ENCODE data around the gene STAT5B.
A peak's percentile ranks its signal among the peaks of the same experiment; 100 is the strongest.

Gene STAT5B

DNA sequence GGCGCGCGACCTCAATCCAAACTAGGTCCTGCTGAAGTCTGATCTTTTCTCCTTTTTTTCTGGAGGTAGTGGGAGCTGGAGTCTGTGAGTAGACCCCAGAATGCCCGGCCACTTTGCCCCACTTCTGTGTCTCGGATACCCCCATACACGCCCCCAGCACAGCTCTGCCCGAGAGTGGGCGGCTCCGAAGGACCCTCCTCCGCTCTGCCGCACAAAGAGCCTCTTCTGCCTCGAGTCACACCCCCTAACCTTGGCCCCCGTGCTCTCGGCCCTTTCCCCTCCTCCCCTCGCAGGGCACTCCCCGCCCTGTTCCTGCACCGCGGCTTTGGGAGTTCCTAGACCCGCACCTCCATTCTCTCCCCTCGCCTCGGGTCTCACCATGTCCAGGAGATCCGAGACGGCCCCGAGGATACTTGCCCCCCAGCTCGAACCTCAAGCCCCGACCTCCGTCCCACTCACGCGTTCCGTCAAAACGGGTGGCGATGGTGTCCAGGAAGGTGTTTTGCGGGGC is 95.7 kb downstream of the STAT5B start:
- peak overlapping the region; percentile 11; the same call in 1 of the 2 replicates for H3K4me3 ChIP-seq (replicated peaks; ENCODE audit: low read depth, low read length)
- DNase-seq (ENCODE audit: extremely low read depth, low read depth) = no peak
- TF ChIP-seq, protein P1, sequence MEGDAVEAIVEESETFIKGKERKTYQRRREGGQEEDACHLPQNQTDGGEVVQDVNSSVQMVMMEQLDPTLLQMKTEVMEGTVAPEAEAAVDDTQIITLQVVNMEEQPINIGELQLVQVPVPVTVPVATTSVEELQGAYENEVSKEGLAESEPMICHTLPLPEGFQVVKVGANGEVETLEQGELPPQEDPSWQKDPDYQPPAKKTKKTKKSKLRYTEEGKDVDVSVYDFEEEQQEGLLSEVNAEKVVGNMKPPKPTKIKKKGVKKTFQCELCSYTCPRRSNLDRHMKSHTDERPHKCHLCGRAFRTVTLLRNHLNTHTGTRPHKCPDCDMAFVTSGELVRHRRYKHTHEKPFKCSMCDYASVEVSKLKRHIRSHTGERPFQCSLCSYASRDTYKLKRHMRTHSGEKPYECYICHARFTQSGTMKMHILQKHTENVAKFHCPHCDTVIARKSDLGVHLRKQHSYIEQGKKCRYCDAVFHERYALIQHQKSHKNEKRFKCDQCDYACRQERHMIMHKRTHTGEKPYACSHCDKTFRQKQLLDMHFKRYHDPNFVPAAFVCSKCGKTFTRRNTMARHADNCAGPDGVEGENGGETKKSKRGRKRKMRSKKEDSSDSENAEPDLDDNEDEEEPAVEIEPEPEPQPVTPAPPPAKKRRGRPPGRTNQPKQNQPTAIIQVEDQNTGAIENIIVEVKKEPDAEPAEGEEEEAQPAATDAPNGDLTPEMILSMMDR (IDR thresholded peaks at IDR 0.05; ENCODE audit: low read depth, low read length, missing control alignments) = no peak

DNA sequence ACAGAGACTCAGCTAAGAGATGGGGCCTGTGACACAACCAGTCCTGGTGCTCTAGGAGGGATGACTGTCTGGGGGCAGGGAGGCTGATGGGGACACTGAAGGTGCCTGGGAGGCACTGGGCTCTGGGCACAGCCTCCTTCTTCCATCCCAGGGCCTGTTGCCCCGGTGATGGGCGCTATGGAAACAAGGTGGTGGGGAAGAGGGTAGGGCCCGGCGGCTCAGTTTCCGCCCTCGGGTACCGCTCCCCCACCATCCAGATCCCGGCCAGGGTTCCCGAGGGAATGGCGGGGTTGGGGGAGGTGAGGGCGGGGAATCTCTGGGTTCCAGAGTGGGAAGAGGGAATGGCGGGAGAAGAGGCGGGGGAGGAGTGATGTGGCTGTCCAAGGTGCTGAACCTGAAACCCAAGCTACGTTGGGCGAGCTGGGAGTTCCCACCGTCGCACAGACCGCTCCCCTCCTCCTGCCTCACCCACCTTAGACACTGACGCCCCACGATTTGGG is 96.2 kb downstream of the STAT5B start:
- no peak for DNase-seq (ENCODE audit: extremely low read depth, low read depth)
- TF ChIP-seq, protein P1 (IDR thresholded peaks at IDR 0.05; ENCODE audit: low read depth, low read length, missing control alignments) = no peak

DNA sequence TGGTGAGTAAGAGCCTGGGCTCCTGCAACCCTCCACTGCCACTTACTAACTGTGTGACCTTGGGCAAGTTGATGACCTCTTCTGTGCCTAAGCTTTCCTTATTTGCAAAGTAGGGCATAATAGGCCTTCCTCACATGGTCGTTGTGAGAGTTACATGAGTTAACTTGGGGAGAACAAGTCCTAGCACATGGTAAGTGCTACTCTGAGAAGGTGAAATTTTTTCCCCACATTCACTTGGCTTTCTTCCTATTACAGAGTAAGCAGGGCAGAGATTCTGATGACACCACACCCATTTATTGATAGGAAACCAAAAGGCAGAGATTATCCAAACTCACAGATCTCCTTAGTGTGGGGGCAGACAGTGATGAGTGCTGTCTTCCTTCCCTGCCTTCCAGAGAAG is 96.9 kb downstream of the STAT5B start:
- no peak overlapping the region for H3K4me3 ChIP-seq (replicated peaks; ENCODE audit: low read depth, low read length)
- TF ChIP-seq, protein P1 (IDR thresholded peaks at IDR 0.05; ENCODE audit: low read depth, low read length, missing control alignments) = no peak
- no peak for DNase-seq (ENCODE audit: extremely low read depth, low read depth)

More for the DNA sequence above, 96.2 kb downstream of the STAT5B start:
- no peak overlapping the region for H3K4me3 ChIP-seq (replicated peaks; ENCODE audit: low read depth, low read length)

DNA sequence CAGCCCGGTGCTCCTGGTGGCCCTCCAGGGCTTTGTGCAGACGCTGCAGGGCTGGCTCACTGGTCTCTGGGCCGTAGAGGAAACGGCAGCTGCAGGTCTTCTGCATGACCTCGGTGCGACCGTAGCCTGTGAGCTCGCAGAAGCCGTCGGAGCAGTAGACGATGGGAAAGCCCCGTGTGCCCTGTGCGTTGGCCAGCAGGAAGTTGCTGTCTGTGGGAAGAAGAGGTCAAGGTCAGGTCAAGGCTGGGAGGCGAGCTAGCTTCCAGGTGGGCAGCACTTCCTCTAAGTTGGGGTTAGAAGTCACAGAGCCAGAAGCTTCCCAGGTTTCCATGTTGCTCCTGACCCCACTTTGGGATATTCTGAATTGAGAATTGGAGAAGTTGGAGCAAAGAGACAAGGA is 97.4 kb downstream of the STAT5B start:
- DNase-seq (ENCODE audit: extremely low read depth, low read depth) = no peak

DNA sequence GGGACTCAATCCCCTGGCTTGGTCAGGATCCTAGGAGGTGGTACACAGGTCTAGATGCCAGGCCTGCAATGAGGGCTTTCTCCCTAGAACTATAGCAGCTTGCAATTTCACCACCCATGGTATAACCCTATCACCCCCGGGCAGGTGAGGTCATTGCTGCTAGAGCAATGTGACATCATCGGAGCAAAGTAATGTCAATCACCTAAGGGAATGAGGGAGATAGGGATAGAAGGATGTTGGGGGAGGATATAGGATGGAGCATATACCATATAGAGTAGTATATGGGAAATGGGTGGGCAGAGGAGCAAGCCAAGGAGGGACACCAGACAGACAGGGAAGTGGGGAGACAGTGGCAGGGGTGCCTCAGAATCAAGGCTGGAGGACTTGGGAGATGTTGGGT is 98.5 kb downstream of the STAT5B start:
- no peak overlapping the region for H3K4me3 ChIP-seq (replicated peaks; ENCODE audit: low read depth, low read length)
- DNase-seq (ENCODE audit: extremely low read depth, low read depth) = no peak
- TF ChIP-seq, protein P1 (IDR thresholded peaks at IDR 0.05; ENCODE audit: low read depth, low read length, missing control alignments) = no peak

More for the DNA sequence above, 97.4 kb downstream of the STAT5B start:
- TF ChIP-seq, protein P1 (IDR thresholded peaks at IDR 0.05; ENCODE audit: low read depth, low read length, missing control alignments) = no peak
- no peak overlapping the region for H3K4me3 ChIP-seq (replicated peaks; ENCODE audit: low read depth, low read length)

DNA sequence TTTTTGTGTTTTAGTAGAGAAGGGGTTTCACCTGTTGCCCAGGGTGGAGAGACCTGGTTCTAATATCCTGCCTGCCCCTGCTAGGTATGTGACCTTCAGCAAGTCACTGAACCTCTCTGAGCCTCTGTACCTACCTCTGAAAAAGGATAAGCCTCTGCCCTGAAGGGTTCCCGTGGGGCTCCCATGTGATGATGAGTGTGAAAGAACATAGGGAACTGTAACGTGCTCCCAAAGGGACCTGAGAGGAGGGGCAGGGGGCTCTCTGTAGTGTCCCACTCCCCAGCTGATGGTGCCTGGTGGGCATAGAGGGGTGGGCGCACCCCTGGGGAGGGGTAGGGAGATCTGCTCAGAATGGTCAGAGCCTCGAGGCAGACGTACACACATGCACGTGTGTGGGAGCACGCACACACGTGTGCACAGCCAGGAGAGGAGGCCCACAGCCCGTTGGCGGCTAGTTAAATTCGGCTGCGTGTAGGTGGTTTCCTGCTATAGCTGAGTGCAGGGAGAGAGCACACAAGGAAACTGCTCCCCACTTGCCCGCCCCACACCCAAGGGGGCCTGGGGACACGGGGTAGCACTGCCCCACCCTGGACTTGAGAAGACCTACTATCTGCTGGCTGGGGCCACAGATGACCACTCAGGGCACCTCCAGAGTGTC is 101.9 kb downstream of the STAT5B start:
- TF ChIP-seq, protein P1 (IDR thresholded peaks at IDR 0.05; ENCODE audit: low read depth, low read length, missing control alignments) = no peak
- no peak overlapping the region for H3K4me3 ChIP-seq (replicated peaks; ENCODE audit: low read depth, low read length)
- DNase-seq (ENCODE audit: extremely low read depth, low read depth) = no peak

All from HFF-Myc (cell line).